Activated effector memory CD4-positive, alpha-beta T cell treated with anti-CD3 and anti-CD28 coated beads, Interleukin-2, amount 50 U/mL, for 16 hours (primary cell): Measurements from ENCODE around the gene BABAM2.
A peak's percentile ranks its signal among the peaks of the same experiment; 100 is the strongest.

Source experiments
- DNase-seq: peaks from one replicate; pipeline ENCODE4 v3.0.0-alpha.2; 2020

Gene BABAM2

GRCh38 chr2:28352104-28352503 is 461.6 kb downstream of the BABAM2 start:
- DNase-seq: no peak

- DNase-seq: no peak
These were observed 462.2 kb downstream of the BABAM2 start for GRCh38 chr2:28352610-28353195.

GRCh38 chr2:28354920-28355520 is 464.5 kb downstream of the BABAM2 start:
- no peak for DNase-seq

GRCh38 chr2:28355521-28356094 is 465.1 kb downstream of the BABAM2 start:
- no peak for DNase-seq

GRCh38 chr2:28356095-28356911 is 465.8 kb downstream of the BABAM2 start:
- peak; percentile 71 for DNase-seq

- no peak for DNase-seq
These were observed 466.5 kb downstream of the BABAM2 start for GRCh38 chr2:28357055-28357454.

GRCh38 chr2:28357948-28358667 is 467.6 kb downstream of the BABAM2 start:
- DNase-seq: no peak

- peak; percentile 69 for DNase-seq
These were observed 468.2 kb downstream of the BABAM2 start for GRCh38 chr2:28358668-28359201.

GRCh38 chr2:28359222-28360057 is 468.9 kb downstream of the BABAM2 start:
- DNase-seq: peak; percentile 92

GRCh38 chr2:28360058-28360717 is 469.7 kb downstream of the BABAM2 start:
- no peak for DNase-seq

GRCh38 chr2:28360718-28361293 is 470.3 kb downstream of the BABAM2 start:
- DNase-seq: no peak

- no peak for DNase-seq
These were observed 471.6 kb downstream of the BABAM2 start for GRCh38 chr2:28361991-28362710.

GRCh38 chr2:28362991-28363521 is 472.5 kb downstream of the BABAM2 start:
- DNase-seq: no peak

- DNase-seq: no peak
These were observed 473.3 kb downstream of the BABAM2 start for GRCh38 chr2:28363686-28364280.

GRCh38 chr2:28364610-28365009 is 474.1 kb downstream of the BABAM2 start:
- no peak for DNase-seq

- DNase-seq: no peak
These were observed 474.6 kb downstream of the BABAM2 start for GRCh38 chr2:28365158-28365557.

- DNase-seq: no peak
These were observed 475.6 kb downstream of the BABAM2 start for GRCh38 chr2:28366149-28366495.

- DNase-seq: peak; percentile 84
These were observed 476.2 kb downstream of the BABAM2 start for GRCh38 chr2:28366496-28367282.
